ENCODE results near the gene HLTF. TPM values are rescaled to one million over a fixed set of nuclear protein-coding genes. Genes with fewer than 3 reads are reported as not detected.

Gene HLTF
- total RNA-seq, 4 donors from 2014 or later: 18.3 to 28.2 (median 23.0) TPM

- ATAC-seq: no peak
- 40 to 54% methylated on average over 6 to 8 of the region's 9 CpGs for WGBS, 2 donors (ENCODE audit: low coverage in 1 of 2)
- Histone ChIP-seq H3K4me1 (peaks cover 6 to 92% (median 7%) of the 10 kb centered on the region in 3 donors), H3K9me3 (no peaks in the 10 kb centered on the region), H3K27me3 (no peaks in the 10 kb centered on the region), H3K36me3 (peaks cover 0 to 38% of the 10 kb centered on the region in 2 donors), H3K27ac (peak overlapping the region; percentile 7 to 55 (median 52)), H3K4me3 (no peak overlapping the region)
- TF ChIP-seq POLR2AphosphoS5 (IDR thresholded peaks at IDR 0.05): peak; percentile 44
- no peak for TF ChIP-seq CTCF (IDR thresholded peaks at IDR 0.05)
- no peak for TF ChIP-seq POLR2A (IDR thresholded peaks at IDR 0.05)
- TF ChIP-seq EP300 (IDR thresholded peaks at IDR 0.05): no peak
These were observed 69.4 kb downstream of the HLTF start for GRCh38 chr3:149016669-149017541.

GRCh38 chr3:149016242-149016641 is 70.1 kb downstream of the HLTF start:
- H3K9me3 ChIP-seq: no peaks in the 10 kb centered on the region
- peaks cover 0 to 40% of the 10 kb centered on the region in 2 donors for H3K36me3 ChIP-seq
- H3K27me3 ChIP-seq: no peaks in the 10 kb centered on the region
- peak overlapping the region; percentile 7 to 55 (median 52) for H3K27ac ChIP-seq
- no peak for TF ChIP-seq POLR2AphosphoS5 (IDR thresholded peaks at IDR 0.05)
- TF ChIP-seq POLR2A (IDR thresholded peaks at IDR 0.05): no peak
- TF ChIP-seq EP300 (IDR thresholded peaks at IDR 0.05): no peak
- no peak for TF ChIP-seq CTCF (IDR thresholded peaks at IDR 0.05)
- 100% methylated on average over 1 of the region's 2 CpGs; no CpG with 5 or more reads in 1 of the 2 donors for WGBS, 2 donors (ENCODE audit: low coverage in 1 of 2)
- peaks cover 10 to 92% (median 11%) of the 10 kb centered on the region in 3 donors for H3K4me1 ChIP-seq
- no peak overlapping the region for H3K4me3 ChIP-seq
- ATAC-seq: no peak

GRCh38 chr3:149015393-149015792 is 70.9 kb downstream of the HLTF start:
- Histone ChIP-seq H3K4me1 (peaks cover 12 to 92% (median 14%) of the 10 kb centered on the region in 3 donors), H3K9me3 (no peaks in the 10 kb centered on the region), H3K36me3 (peaks cover 0 to 44% of the 10 kb centered on the region in 2 donors), H3K4me3 (no peak overlapping the region), H3K27ac (peak overlapping the region in 3 of 4 donors; percentile 9 to 43 (median 16)), H3K27me3 (no peaks in the 10 kb centered on the region)
- ATAC-seq: no peak
- TF ChIP-seq POLR2AphosphoS5 (IDR thresholded peaks at IDR 0.05) (no peak), CTCF (IDR thresholded peaks at IDR 0.05) (no peak), EP300 (IDR thresholded peaks at IDR 0.05) (no peak), POLR2A (IDR thresholded peaks at IDR 0.05) (no peak)
- WGBS, 2 donors (ENCODE audit: low coverage in 1 of 2): 59 to 65% methylated on average over 3 of the region's 3 CpGs

GRCh38 chr3:149013726-149014125 is 72.6 kb downstream of the HLTF start:
- Histone ChIP-seq H3K4me3 (no peak overlapping the region), H3K4me1 (peaks cover 14 to 89% (median 16%) of the 10 kb centered on the region in 3 donors), H3K27me3 (no peaks in the 10 kb centered on the region), H3K9me3 (no peaks in the 10 kb centered on the region), H3K36me3 (peaks cover 0 to 55% of the 10 kb centered on the region in 2 donors), H3K27ac (peak overlapping the region in 1 of 4 donors; percentile 20)
- TF ChIP-seq EP300 (IDR thresholded peaks at IDR 0.05) (no peak), CTCF (IDR thresholded peaks at IDR 0.05) (no peak), POLR2AphosphoS5 (IDR thresholded peaks at IDR 0.05) (no peak), POLR2A (IDR thresholded peaks at IDR 0.05) (no peak)
- ATAC-seq: no peak
- 72 to 87% methylated on average over 4 to 6 of the region's 6 CpGs for WGBS, 2 donors (ENCODE audit: low coverage in 1 of 2)
